B cell (primary cell): ENCODE results near the gene HDGFL1. TPM values are rescaled to one million over a fixed set of nuclear protein-coding genes. Genes with fewer than 3 reads are reported as not detected.

Experiments used
- ATAC-seq: fragments of 200-7000 bp; cut with Tn5 transposase; one replicate; pipeline ENCODE4 v1.10.0; 2021; ENCODE audit warnings: low read depth, mild to moderate bottlenecking, moderate number of reproducible peaks, moderate library complexity
- CTCF ChIA-PET: fragments of 350-600 bp; sonication (Branson Sonifier 250); formaldehyde crosslinking; loops from one replicate; lab custom pipeline; 2021; ENCODE audit warnings: antibody characterized with exemption, inconsistent platforms; lab: Charles Lee
- POLR2A ChIA-PET: fragments of 350-600 bp; sonication (Branson Sonifier 250); formaldehyde crosslinking; loops from one replicate; lab custom pipeline; 2021; ENCODE audit warnings: antibody characterized with exemption; lab: Charles Lee
- DNase-seq: peaks from one replicate; pipeline ENCODE4 v3.0.0; 2013
- H2AFZ ChIP-seq: 2 replicates; pipeline ENCODE4 v1.6.1; 2012; ENCODE audit warnings: mild to moderate bottlenecking, low read depth, low read length; ENCODE audit not compliant: insufficient read depth, poor library complexity, severe bottlenecking
- H3K27ac ChIP-seq, 2 donors: 1 replicate in 1 of 2; 2 replicates in 1 of 2; pipeline ENCODE4 v1.5.1; 2012 to 2013; ENCODE audit warnings: low read length in 2 of 2, mild to moderate bottlenecking in 2 of 2, moderate library complexity in 1 of 2
- H3K27me3 ChIP-seq, 4 experiments: fragments of 200-600 bp in 1 of 4; sonication (generic) in 1 of 4; replicated peaks in 1 of 4; 1 replicate in 2 of 4; 2 replicates in 2 of 4; pipeline versions ENCODE4 v1.6.1 to v1.7.0; 2013 to 2016; ENCODE audit warnings: low read length in 3 of 4, mild to moderate bottlenecking in 2 of 4, mixed read lengths in 1 of 4, moderate library complexity in 1 of 4; ENCODE audit not compliant: insufficient read depth in 4 of 4, control insufficient read depth in 3 of 4; ENCODE audit errors: control extremely low read depth in 1 of 4
- H3K36me3 ChIP-seq, 2 experiments: replicated peaks in 1 of 2; 1 replicate in 1 of 2; 2 replicates in 1 of 2; pipeline versions ENCODE4 v1.6.1 to v1.7.1; 2013; ENCODE audit warnings: low read length in 1 of 2; ENCODE audit not compliant: insufficient read depth in 2 of 2, control insufficient read depth in 1 of 2; ENCODE audit errors: control extremely low read depth in 1 of 2, extremely low read depth in 1 of 2
- H3K4me1 ChIP-seq, 2 donors: fragments of 200-600 bp in 1 of 2; sonication (generic) in 1 of 2; 1 replicate in 1 of 2; 2 replicates in 1 of 2; pipeline versions ENCODE4 v1.5.1 to v1.6.1; 2013 to 2017; ENCODE audit warnings: low read length in 2 of 2; ENCODE audit not compliant: control insufficient read depth in 2 of 2, insufficient read depth in 2 of 2
- H3K4me2 ChIP-seq: replicated peaks from 2 replicates; pipeline ENCODE3; 2012; ENCODE audit warnings: mild to moderate bottlenecking, low read depth, low read length; ENCODE audit not compliant: poor library complexity, severe bottlenecking
- H3K4me3 ChIP-seq, 5 experiments: fragments of 200-600 bp in 1 of 5; sonication (generic) in 1 of 5; 1 replicate in 3 of 5; 2 replicates in 2 of 5; pipeline versions ENCODE4 v1.5.1 to v1.7.0; 2011 to 2016; ENCODE audit warnings: low read length in 4 of 5, mild to moderate bottlenecking in 4 of 5, low read depth in 2 of 5, control low read depth in 1 of 5, moderate library complexity in 1 of 5; ENCODE audit not compliant: insufficient read depth in 1 of 5; ENCODE audit errors: control extremely low read depth in 1 of 5, extremely low read depth in 1 of 5
- H3K79me2 ChIP-seq: fragments of 200-600 bp; sonication (generic); one replicate; pipeline ENCODE4 v1.6.0; 2016; ENCODE audit warnings: low read length; ENCODE audit not compliant: control insufficient read depth, insufficient read depth
- H3K9ac ChIP-seq: fragments of 200-600 bp; sonication (generic); 2 replicates; pipeline ENCODE4 v1.6.1; 2017; ENCODE audit warnings: mild to moderate bottlenecking, low read length, moderate library complexity
- H3K9me3 ChIP-seq, 3 donors: one replicate each; pipeline versions ENCODE4 v1.6.1 to v1.7.1; 2013; ENCODE audit warnings: low read length in 2 of 3; ENCODE audit not compliant: control insufficient read depth in 2 of 3, insufficient read depth in 1 of 3; ENCODE audit errors: control extremely low read depth in 1 of 3
- H4K20me1 ChIP-seq: 2 replicates; pipeline ENCODE4 v1.6.0; 2012; ENCODE audit warnings: mild to moderate bottlenecking, low read length; ENCODE audit not compliant: insufficient read depth, control insufficient read depth, poor library complexity, severe bottlenecking
- H3K27ac Mint-ChIP-seq: one replicate; pipeline ENCODE4 v1.8.0; 2021; ENCODE audit warnings: mixed read lengths
- H3K27me3 Mint-ChIP-seq: one replicate; pipeline ENCODE4 v1.8.0; 2021; ENCODE audit warnings: mixed read lengths
- H3K4me1 Mint-ChIP-seq: one replicate; pipeline ENCODE4 v1.8.0; 2021; ENCODE audit warnings: mixed read lengths
- H3K4me3 Mint-ChIP-seq: one replicate; pipeline ENCODE4 v1.8.0; 2021; ENCODE audit warnings: mixed read lengths
- H3K9me3 Mint-ChIP-seq: one replicate; pipeline ENCODE4 v1.8.0; 2022; ENCODE audit warnings: mixed read lengths; ENCODE audit not compliant: insufficient read depth
- EZH2 ChIP-seq: IDR thresholded peaks from 2 replicates; pipeline ENCODE4 v1.6.1; 2012; ENCODE audit warnings: borderline replicate concordance, low read depth, mild to moderate bottlenecking, moderate library complexity, low read length; ENCODE audit not compliant: insufficient read depth, poor library complexity, severe bottlenecking
- WGBS: methylation state at CpG from one replicate; pipeline ENCODE4 v1.1.5; 2013; ENCODE audit warnings: missing lambda C conversion rate; ENCODE audit not compliant: insufficient coverage; 5-methylcytosine and 5-hydroxymethylcytosine counted together
- intact Hi-C: fragments of 100-400 bp; cut with micrococcal nuclease; formaldehyde crosslinking; loops from one replicate; pipeline ENCODE4 v1.10.0; 2022
- polyA plus RNA-seq: library from polyadenylated mRNA; depleted of rRNA; stranded (reverse); fragments of >200 nt; gene quantifications from 2 replicates; pipeline ENCODE4 v1.2.3, GENCODE V29; 2012
- total RNA-seq, 2 donors: library from RNA; stranded (reverse); fragments of 120-200 nt in 1 of 2; gene quantifications; 1 replicate in 1 of 2; 2 replicates in 1 of 2; pipeline versions ENCODE4 v1.2.3 to v1.2.4, GENCODE V29; 2013 to 2022
- TF ChIP-seq, protein P1 (sequence below): fragments of 200-600 bp; IDR thresholded peaks from one replicate; pipeline ENCODE4 v1.8.0; 2022; ENCODE audit warnings: antibody characterized with exemption, mild to moderate bottlenecking

HDGFL1 gene
- total and polyA plus RNA-seq, 2 donors (not counting 1 experiment from before 2014, with no cell fraction given): not detected

DNA sequence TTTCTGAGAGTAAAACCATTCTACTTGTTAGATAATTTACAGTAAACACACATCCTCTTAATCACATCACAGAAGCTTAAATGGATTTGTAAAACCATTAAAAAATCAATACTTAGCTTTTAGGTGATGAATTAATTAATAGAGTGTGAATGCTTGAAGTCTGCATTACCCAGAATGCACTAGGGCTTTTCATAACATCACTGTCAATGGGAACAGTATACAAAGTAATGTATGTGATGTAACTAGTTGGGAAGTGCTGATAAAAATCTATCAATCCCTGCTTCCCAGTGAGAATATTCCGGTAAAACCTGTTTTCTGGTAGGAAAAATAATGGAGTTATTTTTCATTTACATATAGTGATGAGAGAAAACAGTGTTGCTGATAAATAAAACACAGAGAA is 23.1 kb upstream of the HDGFL1 start:
- TF ChIP-seq, protein P1, sequence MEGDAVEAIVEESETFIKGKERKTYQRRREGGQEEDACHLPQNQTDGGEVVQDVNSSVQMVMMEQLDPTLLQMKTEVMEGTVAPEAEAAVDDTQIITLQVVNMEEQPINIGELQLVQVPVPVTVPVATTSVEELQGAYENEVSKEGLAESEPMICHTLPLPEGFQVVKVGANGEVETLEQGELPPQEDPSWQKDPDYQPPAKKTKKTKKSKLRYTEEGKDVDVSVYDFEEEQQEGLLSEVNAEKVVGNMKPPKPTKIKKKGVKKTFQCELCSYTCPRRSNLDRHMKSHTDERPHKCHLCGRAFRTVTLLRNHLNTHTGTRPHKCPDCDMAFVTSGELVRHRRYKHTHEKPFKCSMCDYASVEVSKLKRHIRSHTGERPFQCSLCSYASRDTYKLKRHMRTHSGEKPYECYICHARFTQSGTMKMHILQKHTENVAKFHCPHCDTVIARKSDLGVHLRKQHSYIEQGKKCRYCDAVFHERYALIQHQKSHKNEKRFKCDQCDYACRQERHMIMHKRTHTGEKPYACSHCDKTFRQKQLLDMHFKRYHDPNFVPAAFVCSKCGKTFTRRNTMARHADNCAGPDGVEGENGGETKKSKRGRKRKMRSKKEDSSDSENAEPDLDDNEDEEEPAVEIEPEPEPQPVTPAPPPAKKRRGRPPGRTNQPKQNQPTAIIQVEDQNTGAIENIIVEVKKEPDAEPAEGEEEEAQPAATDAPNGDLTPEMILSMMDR: no peak
- no peak for TF ChIP-seq EZH2

DNA sequence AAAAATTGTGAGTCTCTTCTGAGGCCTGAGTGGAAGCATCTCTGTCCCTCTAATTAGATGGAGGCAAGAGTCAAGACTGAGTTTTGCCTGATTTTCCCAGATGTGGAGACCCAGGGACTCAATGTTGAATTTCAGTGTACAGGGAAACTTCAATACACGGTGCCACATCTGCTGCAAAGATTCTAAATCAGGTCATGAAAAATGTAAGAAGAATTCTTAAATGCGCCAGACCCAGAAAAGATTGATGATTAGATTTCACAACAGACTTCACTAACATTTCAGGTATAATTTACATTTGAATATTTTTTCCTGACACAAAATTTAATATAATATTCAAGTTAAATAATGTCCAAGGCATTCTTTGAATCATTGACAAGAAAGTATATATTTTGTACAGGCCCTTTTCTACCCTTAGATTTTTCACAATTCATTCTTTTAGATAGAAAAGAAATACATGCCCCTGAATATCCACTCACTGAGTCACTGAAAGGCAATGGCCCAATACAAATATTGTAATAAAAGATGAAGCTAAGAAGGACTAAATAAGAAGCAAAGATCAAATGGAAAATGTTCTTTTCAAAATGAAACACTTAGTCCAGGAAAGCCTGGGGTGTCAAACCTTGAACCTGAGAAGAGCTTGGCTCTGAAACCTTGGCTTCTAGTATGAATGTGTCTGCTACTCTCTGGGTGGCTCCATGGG is 18.2 kb upstream of the HDGFL1 start:
- CTCF ChIA-PET: no interaction called here
- H3K27me3 Mint-ChIP-seq: no peaks in the 10 kb centered on the region
- DNase-seq: no peak
- Histone ChIP-seq H3K4me2 (no peak overlapping the region), H3K27ac (no peak overlapping the region), H3K9ac (no peak overlapping the region), H3K36me3 (no peaks in the 10 kb centered on the region), H2AFZ (no peak overlapping the region), H3K4me1 (no peaks in the 10 kb centered on the region), H3K9me3 (no peaks in the 10 kb centered on the region), H4K20me1 (no peaks in the 10 kb centered on the region), H3K27me3 (no peaks in the 10 kb centered on the region), H3K79me2 (no peaks in the 10 kb centered on the region), H3K4me3 (no peak overlapping the region)
- intact Hi-C loops: no loop called here
- H3K4me1 Mint-ChIP-seq: no peaks in the 10 kb centered on the region
- POLR2A ChIA-PET: no interaction called here
- TF ChIP-seq, protein P1: no peak
- no peak for TF ChIP-seq EZH2
- H3K4me3 Mint-ChIP-seq: no peak overlapping the region
- WGBS: no CpG with 5 or more reads among the region's 2 CpGs
- H3K27ac Mint-ChIP-seq: no peak overlapping the region
- no peaks in the 10 kb centered on the region for H3K9me3 Mint-ChIP-seq
- ATAC-seq: no peak

More for the DNA sequence above, 23.1 kb upstream of the HDGFL1 start:
- Histone ChIP-seq H3K27me3 (no peaks in the 10 kb centered on the region), H3K79me2 (no peaks in the 10 kb centered on the region), H3K36me3 (no peaks in the 10 kb centered on the region), H3K4me1 (no peaks in the 10 kb centered on the region), H3K9me3 (no peaks in the 10 kb centered on the region), H3K27ac (no peak overlapping the region), H3K4me2 (no peak overlapping the region), H3K4me3 (no peak overlapping the region), H2AFZ (no peak overlapping the region), H3K9ac (no peak overlapping the region), H4K20me1 (no peaks in the 10 kb centered on the region)
- no peak for DNase-seq
- ChIA-PET CTCF (no interaction called here), POLR2A (no interaction called here)
- Mint-ChIP-seq H3K27ac (no peak overlapping the region), H3K27me3 (no peaks in the 10 kb centered on the region), H3K4me3 (no peak overlapping the region), H3K9me3 (no peaks in the 10 kb centered on the region), H3K4me1 (no peaks in the 10 kb centered on the region)
- intact Hi-C loops: no loop called here
- no peak for ATAC-seq
- WGBS: no CpG with 5 or more reads among the region's 1 CpG
